NB4 (cell line): ENCODE measurements around the gene NR4A2.

Experiments used
- MYC ChIP-seq: IDR thresholded peaks from 2 replicates; pipeline ENCODE4 v1.6.1; 2011; ENCODE audit warnings: low read depth, low read length
- POLR2A ChIP-seq: IDR thresholded peaks from 2 replicates; pipeline ENCODE4 v1.6.1; 2011; ENCODE audit warnings: mild to moderate bottlenecking; ENCODE audit not compliant: insufficient read length; ENCODE audit errors: extremely low read depth
- TF ChIP-seq, protein P1 (sequence below): IDR thresholded peaks from one replicate; pipeline ENCODE4 v1.5.1; 2012; ENCODE audit warnings: low read depth, low read length
- TF ChIP-seq, protein P2 (sequence below): IDR thresholded peaks from 2 replicates; pipeline ENCODE4 v1.6.1; 2011; ENCODE audit warnings: low read depth, low read length

- TF ChIP-seq, protein P1, sequence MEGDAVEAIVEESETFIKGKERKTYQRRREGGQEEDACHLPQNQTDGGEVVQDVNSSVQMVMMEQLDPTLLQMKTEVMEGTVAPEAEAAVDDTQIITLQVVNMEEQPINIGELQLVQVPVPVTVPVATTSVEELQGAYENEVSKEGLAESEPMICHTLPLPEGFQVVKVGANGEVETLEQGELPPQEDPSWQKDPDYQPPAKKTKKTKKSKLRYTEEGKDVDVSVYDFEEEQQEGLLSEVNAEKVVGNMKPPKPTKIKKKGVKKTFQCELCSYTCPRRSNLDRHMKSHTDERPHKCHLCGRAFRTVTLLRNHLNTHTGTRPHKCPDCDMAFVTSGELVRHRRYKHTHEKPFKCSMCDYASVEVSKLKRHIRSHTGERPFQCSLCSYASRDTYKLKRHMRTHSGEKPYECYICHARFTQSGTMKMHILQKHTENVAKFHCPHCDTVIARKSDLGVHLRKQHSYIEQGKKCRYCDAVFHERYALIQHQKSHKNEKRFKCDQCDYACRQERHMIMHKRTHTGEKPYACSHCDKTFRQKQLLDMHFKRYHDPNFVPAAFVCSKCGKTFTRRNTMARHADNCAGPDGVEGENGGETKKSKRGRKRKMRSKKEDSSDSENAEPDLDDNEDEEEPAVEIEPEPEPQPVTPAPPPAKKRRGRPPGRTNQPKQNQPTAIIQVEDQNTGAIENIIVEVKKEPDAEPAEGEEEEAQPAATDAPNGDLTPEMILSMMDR, result no peak
- TF ChIP-seq POLR2A (no peak), MYC (no peak)
- TF ChIP-seq, protein P2, sequence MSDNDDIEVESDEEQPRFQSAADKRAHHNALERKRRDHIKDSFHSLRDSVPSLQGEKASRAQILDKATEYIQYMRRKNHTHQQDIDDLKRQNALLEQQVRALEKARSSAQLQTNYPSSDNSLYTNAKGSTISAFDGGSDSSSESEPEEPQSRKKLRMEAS, result no peak
These were observed 10.4 kb downstream of the NR4A2 start for GRCh38 chr2:156322051-156322685.
